BJ (cell line): ENCODE data around the gene ZNF618. TPM values are rescaled to one million over a fixed set of nuclear protein-coding genes. Genes with fewer than 3 reads are reported as not detected.

ENCODE experiments used
- CTCF ChIA-PET: fragments of 350-600 bp; formaldehyde crosslinking; extraction: SDS; loops from one replicate; lab custom pipeline; 2021; ENCODE audit warnings: antibody characterized with exemption, inconsistent platforms; lab: Yijun Ruan, JAX
- POLR2A ChIA-PET: fragments of 300-600 bp; sonication (Branson Sonifier 250); formaldehyde crosslinking; extraction: SDS; loops from one replicate; lab custom pipeline; 2021; ENCODE audit warnings: antibody characterized with exemption; lab: Charles Lee
- DNase-seq: peaks from one replicate; pipeline ENCODE4 v3.0.0-alpha.2; 2011; ENCODE audit warnings: low read depth
- H3K27me3 ChIP-seq: 2 replicates; pipeline ENCODE4 v1.6.0; 2011; ENCODE audit warnings: low read length; ENCODE audit not compliant: control insufficient read depth, insufficient read depth
- H3K36me3 ChIP-seq: 2 replicates; pipeline ENCODE4 v1.5.1; 2011; ENCODE audit warnings: low read length; ENCODE audit not compliant: control insufficient read depth, insufficient read depth
- H3K4me3 ChIP-seq: 2 replicates; pipeline ENCODE4 v1.5.1; 2011; ENCODE audit warnings: low read depth, mild to moderate bottlenecking, control low read depth, low read length
- CTCF ChIP-seq: IDR thresholded peaks from 2 replicates; pipeline ENCODE4 v1.5.1; 2011; ENCODE audit warnings: low read depth, mild to moderate bottlenecking, control low read depth, inconsistent platforms, low read length, moderate library complexity; ENCODE audit not compliant: insufficient read depth
- polyA plus RNA-seq: library from polyadenylated mRNA; depleted of rRNA; stranded (reverse); fragments of >200 nt; gene quantifications from 2 replicates; pipeline ENCODE4 v1.2.3, GENCODE V29; 2011

ZNF618 gene
- polyA plus RNA-seq, 1 experiment = 5.4 TPM

- Histone ChIP-seq H3K36me3 (peaks cover 3% of the 10 kb centered on the region), H3K27me3 (no peaks in the 10 kb centered on the region), H3K4me3 (no peak overlapping the region)
- DNase-seq = no peak
- ChIA-PET POLR2A (no interaction called here), CTCF (no interaction called here)
- TF ChIP-seq CTCF = no peak
Observed at GRCh38 chr9:113990570-113990907, 114.4 kb downstream of the ZNF618 start.

- no peak for TF ChIP-seq CTCF
- Histone ChIP-seq H3K36me3 (peaks cover 3% of the 10 kb centered on the region), H3K27me3 (no peaks in the 10 kb centered on the region), H3K4me3 (no peak overlapping the region)
- ChIA-PET CTCF (interaction anchor here (1.6 kb wide), 1 partner anchor 183 kb away, joined by 4 read pairs; no protein-coding TSS in a partner anchor), POLR2A (no interaction called here)
- no peak for DNase-seq
Observed at GRCh38 chr9:113990975-113991471, 114.9 kb downstream of the ZNF618 start.

GRCh38 chr9:113991714-113992113 lies 115.6 kb downstream of the ZNF618 start:
- CTCF ChIA-PET = interaction anchor here (1.6 kb wide), 1 partner anchor 184 kb away, joined by 4 read pairs; no protein-coding TSS in a partner anchor
- Histone ChIP-seq H3K27me3 (no peaks in the 10 kb centered on the region), H3K36me3 (peaks cover 3% of the 10 kb centered on the region), H3K4me3 (no peak overlapping the region)
- DNase-seq = no peak
- no peak for TF ChIP-seq CTCF
- POLR2A ChIA-PET = no interaction called here

- CTCF ChIA-PET = interaction anchor here (0.6 to 1.6 kb wide), 2 partner anchors 185 to 317 kb away, joined by 3 to 4 read pairs; no protein-coding TSS in a partner anchor
- no peak overlapping the region for H3K4me3 ChIP-seq
- DNase-seq = no peak
- H3K36me3 ChIP-seq = peaks cover 3% of the 10 kb centered on the region
- H3K27me3 ChIP-seq = no peaks in the 10 kb centered on the region
- POLR2A ChIA-PET = no interaction called here
- TF ChIP-seq CTCF = no peak
Observed at GRCh38 chr9:113992276-113992951, 116.3 kb downstream of the ZNF618 start.

GRCh38 chr9:113992994-113993393 lies 116.9 kb downstream of the ZNF618 start:
- DNase-seq = no peak
- Histone ChIP-seq H3K36me3 (peaks cover 3% of the 10 kb centered on the region), H3K27me3 (no peaks in the 10 kb centered on the region), H3K4me3 (no peak overlapping the region)
- no peak for TF ChIP-seq CTCF
- ChIA-PET POLR2A (no interaction called here), CTCF (interaction anchor here (0.6 to 1.6 kb wide), 2 partner anchors 185 to 318 kb away, joined by 3 to 4 read pairs; no protein-coding TSS in a partner anchor)
